Measurements from ENCODE around the gene CGREF1. TPM values are rescaled to one million over a fixed set of nuclear protein-coding genes. Genes with fewer than 3 reads are reported as not detected.

Gene CGREF1
- total RNA-seq, 2 donors from 2014 or later = 1.0 to 3.0 TPM

- H3K27ac ChIP-seq = no peak overlapping the region
- TF ChIP-seq CTCF (IDR thresholded peaks at IDR 0.05) (no peak), POLR2A (IDR thresholded peaks at IDR 0.05) (no peak)
- intact Hi-C loops (cut with DNase I) = no loop called here
- no peaks in the 10 kb centered on the region for H3K9me3 ChIP-seq
- H3K4me1 ChIP-seq = peaks cover 23% of the 10 kb centered on the region
- no peak overlapping the region for H3K4me3 ChIP-seq
- H3K27me3 ChIP-seq = no peaks in the 10 kb centered on the region
- peaks cover 5 to 16% of the 10 kb centered on the region in 2 donors for H3K36me3 ChIP-seq (replicated peaks in 1 of 2; ENCODE audit: insufficient read depth in 1 of 2, low read depth in 2 of 2)
- WGBS, 2 donors = 85 to 86% methylated on average over 6 to 8 of the region's 9 CpGs
- DNase-seq = no peak
- no peak for ATAC-seq
Measured at GRCh38 chr2:27127883-27128667, 9.1 kb upstream of the CGREF1 start.

- no peaks in the 10 kb centered on the region for H3K9me3 ChIP-seq
- no peak for ATAC-seq
- peaks cover 0 to 8% of the 10 kb centered on the region in 2 donors for H3K36me3 ChIP-seq (replicated peaks in 1 of 2; ENCODE audit: insufficient read depth in 1 of 2, low read depth in 2 of 2)
- peaks cover 15% of the 10 kb centered on the region for H3K4me1 ChIP-seq
- H3K4me3 ChIP-seq = no peak overlapping the region
- no peak for TF ChIP-seq CTCF (IDR thresholded peaks at IDR 0.05)
- no peak for TF ChIP-seq POLR2A (IDR thresholded peaks at IDR 0.05)
- no peak for DNase-seq
- no peaks in the 10 kb centered on the region for H3K27me3 ChIP-seq
- intact Hi-C loops (cut with DNase I) = no loop called here
- 34 to 40% methylated on average over 5 of the region's 5 CpGs for WGBS, 2 donors
- no peak overlapping the region for H3K27ac ChIP-seq
Measured at GRCh38 chr2:27126252-27126710, 7.4 kb upstream of the CGREF1 start.

GRCh38 chr2:27125104-27125503 is 6.2 kb upstream of the CGREF1 start:
- no peak for TF ChIP-seq CTCF (IDR thresholded peaks at IDR 0.05)
- TF ChIP-seq POLR2A (IDR thresholded peaks at IDR 0.05) = no peak
- no peak for ATAC-seq
- no peak for DNase-seq
- Histone ChIP-seq H3K9me3 (no peaks in the 10 kb centered on the region), H3K4me1 (peaks cover 15% of the 10 kb centered on the region), H3K36me3 (replicated peaks in 1 of 2; ENCODE audit: insufficient read depth in 1 of 2, low read depth in 2 of 2) (no peaks in the 10 kb centered on the region), H3K27ac (no peak overlapping the region), H3K4me3 (no peak overlapping the region), H3K27me3 (no peaks in the 10 kb centered on the region)
- intact Hi-C loops (cut with DNase I) = no loop called here
- WGBS, 2 donors = 86 to 87% methylated on average over 3 of the region's 3 CpGs

GRCh38 chr2:27123302-27124150 is 4.6 kb upstream of the CGREF1 start, which contains the start of gene ABHD1:
TSS of gene ABHD1 (plus strand) at chr2:27123815. CDS start at chr2:27123949, 134 bp downstream.
- ATAC-seq = peak; percentile 77
- no peaks in the 10 kb centered on the region for H3K9me3 ChIP-seq
- peak within 1 kb of the TSS; percentile 4 to 16 for H3K4me3 ChIP-seq
- peak; percentile 52 to 72 (median 67) for DNase-seq
- intact Hi-C loops (cut with DNase I) = no loop called here
- H3K27me3 ChIP-seq = peaks cover 0 to 1% of the 10 kb centered on the region in 2 donors
- no peak within 1 kb of the TSS for H3K27ac ChIP-seq
- 6 to 19% methylated on average over 3 to 47 of the region's 47 CpGs for WGBS, 2 donors
- H3K36me3 ChIP-seq (replicated peaks in 1 of 2; ENCODE audit: insufficient read depth in 1 of 2, low read depth in 2 of 2) = no peaks in the 10 kb centered on the region
- TF ChIP-seq POLR2A (IDR thresholded peaks at IDR 0.05) = peak; percentile 31 to 60 (median 60)
- TF ChIP-seq CTCF (IDR thresholded peaks at IDR 0.05) = no peak
- peaks cover 22% of the 10 kb centered on the region for H3K4me1 ChIP-seq

Measured in body of pancreas (tissue), 4 donors.